HCT116 (cell line): ENCODE results near the gene PDE4B. TPM values are rescaled to one million over a fixed set of nuclear protein-coding genes. Genes with fewer than 3 reads are reported as not detected.

Experiments used
- ATAC-seq: fragments of 200-7000 bp; cut with Tn5 transposase; 2 replicates; pipeline ENCODE4 v1.9.1; 2020; ENCODE audit warnings: mild to moderate bottlenecking, moderate library complexity
- BruUV-seq: library from RNA; stranded (reverse); fragments of 400-500 nt; replicated peaks from 2 replicates; lab custom pipeline; 2021; lab: Mats Ljungman, UMichigan
- CTCF ChIA-PET: fragments of 300-600 bp; sonication (Branson Sonifier 250); formaldehyde crosslinking; loops from one replicate; lab custom pipeline; 2021; ENCODE audit warnings: antibody characterized with exemption; lab: Charles Lee
- POLR2A ChIA-PET: fragments of 300-600, 350-600 bp; sonication (Branson Sonifier 250); formaldehyde crosslinking; loops from one replicate; lab custom pipeline; 2021; ENCODE audit warnings: antibody characterized with exemption; lab: Charles Lee
- RAD21 ChIA-PET, 2 experiments: fragments of 300-600 bp; sonication (Branson Sonifier 250); formaldehyde crosslinking; loops; one replicate each; lab custom pipeline; 2023; ENCODE audit warnings: low total read pairs in 2 of 2; ENCODE audit not compliant: uncharacterized antibody in 2 of 2, unreplicated experiment in 2 of 2, low non-redundant PET in 1 of 2; lab: Charles Lee
- DNase-seq: peaks from one replicate; pipeline ENCODE4 v3.0.0-alpha.2; 2010; ENCODE audit warnings: low read depth, low spot score
- H2AFZ ChIP-seq: fragments of 200-600 bp; shearing (Covaris generic), sonication (generic); 2 replicates; pipeline ENCODE4 v1.6.1; 2017; ENCODE audit warnings: low read depth, mixed run types, mixed read lengths, antibody characterized with exemption, low read length; ENCODE audit not compliant: poor library complexity, severe bottlenecking
- H3K27ac ChIP-seq: 2 replicates; pipeline ENCODE4 v1.5.1; 2012; ENCODE audit warnings: low read depth, low read length
- H3K27me3 ChIP-seq: fragments of 200-600 bp; sonication (generic); 2 replicates; pipeline ENCODE4 v1.6.1; 2016; ENCODE audit warnings: mixed run types, low read length, mixed read lengths; ENCODE audit not compliant: insufficient read depth
- H3K36me3 ChIP-seq, 2 experiments: fragments of 200-500 bp in 1 of 2; fragments of 200-600 bp in 1 of 2; sonication (Bioruptor generic) in 1 of 2; sonication (generic) in 1 of 2; 2 replicates each; pipeline versions ENCODE4 v1.5.1 to v1.6.1; 2014 to 2016; ENCODE audit warnings: low read length in 2 of 2, inconsistent platforms in 1 of 2, mixed read lengths in 1 of 2, mixed run types in 1 of 2; ENCODE audit not compliant: insufficient read depth in 2 of 2, control insufficient read depth in 1 of 2
- H3K4me1 ChIP-seq, 2 experiments: fragments of 200-600 bp in 1 of 2; sonication (generic) in 1 of 2; 2 replicates each; pipeline versions ENCODE4 v1.5.1 to v1.6.1; 2012 to 2017; ENCODE audit warnings: low read length in 2 of 2, inconsistent platforms in 1 of 2, mild to moderate bottlenecking in 1 of 2, mixed read lengths in 1 of 2, mixed run types in 1 of 2, moderate library complexity in 1 of 2; ENCODE audit not compliant: insufficient read depth in 2 of 2, control insufficient read depth in 1 of 2
- H3K4me2 ChIP-seq: fragments of 200-600 bp; sonication (generic); 2 replicates; pipeline ENCODE4 v1.6.1; 2017; ENCODE audit warnings: mixed run types, low read length, mixed read lengths
- H3K4me3 ChIP-seq, 2 experiments: fragments of 200-600 bp in 1 of 2; sonication (generic) in 1 of 2; replicated peaks in 1 of 2; 2 replicates each; pipeline ENCODE4 v1.5.1; 2011 to 2016; ENCODE audit warnings: low read length in 2 of 2, control low read depth in 1 of 2, low read depth in 1 of 2, mild to moderate bottlenecking in 1 of 2, mixed read lengths in 1 of 2, mixed run types in 1 of 2
- H3K79me2 ChIP-seq: fragments of 200-600 bp; sonication (generic); 2 replicates; pipeline ENCODE4 v1.6.1; 2017; ENCODE audit warnings: mild to moderate bottlenecking, mixed run types, low read length, moderate library complexity, mixed read lengths; ENCODE audit not compliant: insufficient read depth
- H3K9ac ChIP-seq: fragments of 200-600 bp; sonication (generic); 2 replicates; pipeline ENCODE4 v1.6.1; 2016; ENCODE audit warnings: low read length, mixed read lengths
- H3K9me2 ChIP-seq: fragments of 200-600 bp; sonication (generic), shearing (Covaris generic); 2 replicates; pipeline ENCODE4 v1.6.1; 2017; ENCODE audit warnings: mixed run types, mild to moderate bottlenecking, moderate library complexity; ENCODE audit not compliant: insufficient read depth
- H3K9me3 ChIP-seq, 2 experiments: fragments of 200-500 bp in 1 of 2; fragments of 200-600 bp in 1 of 2; sonication (Bioruptor generic) in 1 of 2; sonication (generic) in 1 of 2; 2 replicates each; pipeline ENCODE4 v1.6.1; 2014 to 2017; ENCODE audit warnings: low read length in 2 of 2, mixed read lengths in 2 of 2, inconsistent platforms in 1 of 2, low read depth in 1 of 2, mild to moderate bottlenecking in 1 of 2, mixed run types in 1 of 2, moderate library complexity in 1 of 2; ENCODE audit not compliant: control insufficient read depth in 1 of 2, insufficient read depth in 1 of 2
- H4K20me1 ChIP-seq: fragments of 200-600 bp; sonication (generic), shearing (Covaris generic); 2 replicates; pipeline ENCODE4 v1.6.1; 2017; ENCODE audit warnings: mixed run types, mild to moderate bottlenecking, moderate library complexity; ENCODE audit not compliant: insufficient read depth
- ATF3 ChIP-seq: IDR thresholded peaks from 2 replicates; pipeline ENCODE4 v1.6.1; 2012
- CBX3 ChIP-seq: IDR thresholded peaks from 2 replicates; pipeline ENCODE4 v1.6.1; 2012; ENCODE audit warnings: low read depth
- EZH2phosphoT487 ChIP-seq: fragments of 200-600 bp; IDR thresholded peaks from 2 replicates; pipeline ENCODE4 v1.6.1; 2018; ENCODE audit warnings: antibody characterized with exemption, borderline replicate concordance
- MAX ChIP-seq: IDR thresholded peaks from 2 replicates; pipeline ENCODE4 v1.6.1; 2012
- POLR2AphosphoS5 ChIP-seq: IDR thresholded peaks from 2 replicates; pipeline ENCODE4 v1.6.1; 2011; ENCODE audit warnings: mild to moderate bottlenecking, low read depth, low read length, moderate library complexity
- RAD21 ChIP-seq: IDR thresholded peaks from 2 replicates; pipeline ENCODE4 v1.6.1; 2012; ENCODE audit warnings: low read depth, mild to moderate bottlenecking
- SP1 ChIP-seq: IDR thresholded peaks from 2 replicates; pipeline ENCODE4 v1.6.1; 2012; ENCODE audit warnings: low read depth
- YY1 ChIP-seq: IDR thresholded peaks from 2 replicates; pipeline ENCODE4 v1.6.1; 2011; ENCODE audit warnings: low read length, low read depth, moderate library complexity, mild to moderate bottlenecking; ENCODE audit not compliant: insufficient replicate concordance; ENCODE audit errors: extremely low read depth
- ZNF274 ChIP-seq: fragments of 200-500 bp; sonication (Bioruptor generic); IDR thresholded peaks from 2 replicates; pipeline ENCODE4 v1.6.1; 2014; ENCODE audit warnings: mild to moderate bottlenecking, low read depth, low read length, inconsistent platforms
- intact Hi-C: fragments of 100-400 bp; cut with micrococcal nuclease; formaldehyde crosslinking; loops from 2 replicates; pipeline ENCODE4 v1.10.0; 2022
- total RNA-seq: library from RNA; stranded (reverse); gene quantifications from one replicate; pipeline ENCODE4 v1.2.1, GENCODE V29; 2021; ENCODE audit not compliant: unreplicated experiment

The PDE4B gene
- total RNA-seq, 1 experiment from 2014 or later: 76.9 TPM

- no peaks in the 10 kb centered on the region for H3K79me2 ChIP-seq
- H2AFZ ChIP-seq: no peak overlapping the region
- ChIA-PET POLR2A (interaction anchor here (0.7 to 1.2 kb wide), 2 partner anchors 66 to 81 kb away, joined by 3 read pairs; no protein-coding TSS in a partner anchor), CTCF (interaction anchor here (1.0 kb wide), 1 partner anchor 238 kb away, joined by 3 read pairs; no protein-coding TSS in a partner anchor), RAD21 (no interaction called here)
- H3K4me2 ChIP-seq: peak overlapping the region; percentile 58
- H3K9ac ChIP-seq: peak overlapping the region; percentile 51
- H4K20me1 ChIP-seq: no peaks in the 10 kb centered on the region
- H3K36me3 ChIP-seq: no peaks in the 10 kb centered on the region
- intact Hi-C loops: no loop called here
- no peaks in the 10 kb centered on the region for H3K9me2 ChIP-seq
- no TSS peak for BruUV-seq
- DNase-seq (no peak), ATAC-seq (peak; percentile 39)
- H3K4me3 ChIP-seq: peak overlapping the region in 1 of 2 experiments; percentile 6; a peak in 1 of 4 replicates
- H3K27me3 ChIP-seq: no peaks in the 10 kb centered on the region
- TF ChIP-seq POLR2AphosphoS5 (0 out of 2 replicates have a peak, but pooled peaks have one; percentile 13), CBX3 (0 out of 2 replicates have a peak, but pooled peaks have one; percentile 21), SP1 (0 out of 2 replicates have a peak, but pooled peaks have one; percentile 34), YY1 (peak; percentile 22), ATF3 (no peak), EZH2phosphoT487 (no peak), ZNF274 (no peak), MAX (peak; percentile 3; the same call in 1 of the 2 replicates), RAD21 (peak; percentile 38)
- H3K27ac ChIP-seq: peak overlapping the region; percentile 96
- peaks cover 84 to 98% of the 10 kb centered on the region in 2 experiments for H3K4me1 ChIP-seq
- H3K9me3 ChIP-seq: no peaks in the 10 kb centered on the region
These were observed 473.1 kb downstream of the PDE4B start for GRCh38 chr1:66265796-66266195.
